ENCODE measurements around the gene TOMM20L.

Gene TOMM20L

GRCh38 chr14:58395812-58396788 is at the start of gene TOMM20L:
Gene TOMM20L, plus strand, starts transcription at chr14:58395930. Its CDS starts 28 bp downstream, at chr14:58395958.
- TF ChIP-seq GATA3 (IDR thresholded peaks at IDR 0.05; ENCODE audit: low read depth, low read length) (no peak), GATA2 (IDR thresholded peaks at IDR 0.05; ENCODE audit: low read depth, low read length) (no peak)

DNA sequence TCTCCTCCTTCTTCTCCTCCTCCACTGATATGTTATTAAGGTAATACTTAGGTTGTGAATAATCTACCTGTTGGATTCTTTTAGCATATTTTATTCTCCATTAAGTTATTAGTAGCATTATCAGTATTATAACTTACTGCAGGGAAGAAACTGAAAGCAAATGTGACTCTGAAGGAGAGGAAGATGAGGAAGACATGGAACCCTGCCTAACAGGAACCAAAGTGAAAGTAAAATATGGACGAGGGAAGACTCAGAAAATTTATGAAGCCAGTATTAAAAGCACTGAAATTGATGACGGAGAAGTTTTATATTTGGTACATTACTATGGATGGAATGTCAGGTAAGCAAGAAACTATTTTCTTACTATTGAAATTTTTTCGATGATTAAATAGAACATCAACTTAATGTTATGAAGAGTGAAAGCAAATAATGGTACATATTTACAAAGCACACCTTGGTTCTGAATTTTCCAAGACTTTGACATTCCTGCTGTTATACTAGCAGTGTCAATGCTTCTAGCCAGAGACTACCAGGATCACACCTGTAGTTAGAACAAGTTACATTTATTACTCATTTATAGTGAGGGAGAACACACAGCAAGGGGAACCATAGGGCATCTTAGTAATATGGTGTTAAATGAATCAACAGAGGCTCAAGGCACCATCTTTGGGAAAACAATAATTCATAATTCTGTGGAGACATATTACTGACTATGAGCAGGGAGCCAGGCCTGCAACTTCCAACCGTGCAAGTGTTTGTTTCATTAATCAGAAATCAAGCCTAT is 42.0 kb upstream of the TOMM20L start:
- TF ChIP-seq GATA2 (IDR thresholded peaks at IDR 0.05; ENCODE audit: low read depth, low read length) (no peak), GATA3 (IDR thresholded peaks at IDR 0.05; ENCODE audit: low read depth, low read length) (no peak)

- TF ChIP-seq GATA3 (IDR thresholded peaks at IDR 0.05; ENCODE audit: low read depth, low read length) (no peak), GATA2 (IDR thresholded peaks at IDR 0.05; ENCODE audit: low read depth, low read length) (no peak)
These were observed 40.9 kb upstream of the TOMM20L start for GRCh38 chr14:58354808-58355207.

GRCh38 chr14:58356268-58356667 is 39.5 kb upstream of the TOMM20L start:
- TF ChIP-seq GATA3 (IDR thresholded peaks at IDR 0.05; ENCODE audit: low read depth, low read length) (no peak), GATA2 (IDR thresholded peaks at IDR 0.05; ENCODE audit: low read depth, low read length) (no peak)

DNA sequence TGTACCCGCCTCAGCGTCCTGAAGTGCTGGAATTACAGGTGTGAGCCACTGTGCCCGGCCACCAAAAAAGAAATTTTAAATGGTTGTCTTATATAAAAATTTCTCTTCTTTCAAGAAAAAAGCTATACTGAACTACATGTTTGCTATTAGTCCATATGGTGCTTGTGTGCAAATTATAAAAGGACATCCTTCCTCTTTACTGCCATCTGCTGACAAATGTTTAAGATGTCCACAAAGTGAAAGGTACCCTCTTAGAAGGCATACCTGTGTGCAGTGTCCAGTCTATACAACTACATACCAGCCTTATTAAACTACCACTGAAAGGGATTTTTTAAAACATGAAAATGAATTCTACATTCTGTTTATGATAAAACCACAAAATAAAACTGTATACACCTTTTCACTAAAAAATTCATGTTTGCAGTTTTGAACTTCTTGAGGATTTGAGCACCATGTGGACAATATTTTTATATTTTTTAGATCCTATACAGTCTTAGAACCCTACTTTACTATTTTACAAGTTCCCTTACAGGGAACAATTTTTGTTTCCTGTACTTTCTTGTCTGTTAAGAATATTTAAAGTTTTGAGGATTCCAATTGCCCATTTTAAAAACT is 32.8 kb upstream of the TOMM20L start:
- TF ChIP-seq GATA3 (IDR thresholded peaks at IDR 0.05; ENCODE audit: low read depth, low read length) (no peak), GATA2 (IDR thresholded peaks at IDR 0.05; ENCODE audit: low read depth, low read length) (no peak)

- no peak for TF ChIP-seq GATA3 (IDR thresholded peaks at IDR 0.05; ENCODE audit: low read depth, low read length)
- no peak for TF ChIP-seq GATA2 (IDR thresholded peaks at IDR 0.05; ENCODE audit: low read depth, low read length)
These were observed 31.4 kb upstream of the TOMM20L start for GRCh38 chr14:58364316-58364715.

DNA sequence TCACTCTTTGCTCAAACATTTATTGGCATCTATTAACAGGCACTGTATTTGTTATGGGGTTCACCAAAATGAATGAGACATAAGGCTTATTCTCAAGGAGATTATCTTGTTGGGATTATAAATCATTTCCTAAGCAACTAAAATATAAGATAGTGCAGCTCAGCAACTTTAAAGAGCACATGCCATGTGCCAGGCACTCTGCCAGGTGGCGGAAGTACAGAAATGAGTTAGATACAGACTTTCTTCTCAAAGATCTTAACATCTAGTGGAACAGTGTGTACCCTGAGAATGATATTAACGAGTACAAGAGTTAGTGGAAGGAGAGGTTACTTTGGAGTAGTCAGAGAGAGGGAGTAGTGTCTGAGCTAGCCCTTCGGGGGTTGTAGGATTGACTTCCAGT is 28.4 kb upstream of the TOMM20L start:
- no peak for TF ChIP-seq GATA2 (IDR thresholded peaks at IDR 0.05; ENCODE audit: low read depth, low read length)
- no peak for TF ChIP-seq GATA3 (IDR thresholded peaks at IDR 0.05; ENCODE audit: low read depth, low read length)

DNA sequence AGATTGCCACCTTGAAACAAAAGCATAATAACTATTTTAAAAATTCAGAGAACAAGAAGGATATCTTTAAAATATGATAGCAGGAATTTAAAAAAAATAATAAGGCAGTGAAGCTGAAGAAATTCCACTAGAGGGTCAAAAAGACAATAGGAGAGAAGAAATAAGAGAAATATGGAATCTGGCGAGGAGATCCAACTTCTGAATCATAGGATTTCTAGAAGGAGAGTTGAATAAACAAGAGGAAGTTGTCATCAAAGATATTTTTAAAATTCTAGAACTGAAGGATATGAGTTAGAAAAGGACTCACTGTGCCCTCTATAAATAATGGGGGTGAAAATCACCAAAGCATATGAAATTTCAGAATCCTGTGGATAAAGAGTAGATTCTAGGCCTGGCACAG is 26.8 kb upstream of the TOMM20L start:
- no peak for TF ChIP-seq GATA3 (IDR thresholded peaks at IDR 0.05; ENCODE audit: low read depth, low read length)
- no peak for TF ChIP-seq GATA2 (IDR thresholded peaks at IDR 0.05; ENCODE audit: low read depth, low read length)

GRCh38 chr14:58376791-58377190 is 18.9 kb upstream of the TOMM20L start:
- no peak for TF ChIP-seq GATA2 (IDR thresholded peaks at IDR 0.05; ENCODE audit: low read depth, low read length)
- no peak for TF ChIP-seq GATA3 (IDR thresholded peaks at IDR 0.05; ENCODE audit: low read depth, low read length)

GRCh38 chr14:58390830-58391229 is 4.9 kb upstream of the TOMM20L start:
- TF ChIP-seq GATA3 (IDR thresholded peaks at IDR 0.05; ENCODE audit: low read depth, low read length) (no peak), GATA2 (IDR thresholded peaks at IDR 0.05; ENCODE audit: low read depth, low read length) (no peak)

GRCh38 chr14:58395562-58395811 is 243 bp upstream of the TOMM20L start:
- TF ChIP-seq GATA3 (IDR thresholded peaks at IDR 0.05; ENCODE audit: low read depth, low read length) (no peak), GATA2 (IDR thresholded peaks at IDR 0.05; ENCODE audit: low read depth, low read length) (no peak)

GRCh38 chr14:58397156-58397555 is 1.4 kb downstream of the TOMM20L start:
- TF ChIP-seq GATA2 (IDR thresholded peaks at IDR 0.05; ENCODE audit: low read depth, low read length) (no peak), GATA3 (IDR thresholded peaks at IDR 0.05; ENCODE audit: low read depth, low read length) (no peak)

DNA sequence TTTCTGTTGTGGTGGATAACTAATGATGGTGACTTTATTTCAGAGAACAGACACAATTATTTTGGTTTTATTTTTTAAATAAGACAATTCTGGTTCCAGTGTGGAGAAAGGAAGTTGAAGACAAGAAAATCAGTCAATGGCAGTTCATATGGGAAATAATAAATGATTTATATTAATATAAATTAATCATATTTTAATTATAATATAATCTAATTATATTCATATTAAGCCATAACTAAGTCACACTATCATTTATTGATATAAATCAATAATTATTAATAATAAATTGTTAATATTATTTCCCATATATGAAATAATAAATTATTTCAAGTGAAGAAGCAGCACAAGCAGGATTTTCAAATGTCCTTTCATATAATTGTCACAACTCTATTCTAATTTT is 2.8 kb downstream of the TOMM20L start:
- no peak for TF ChIP-seq GATA2 (IDR thresholded peaks at IDR 0.05; ENCODE audit: low read depth, low read length)
- no peak for TF ChIP-seq GATA3 (IDR thresholded peaks at IDR 0.05; ENCODE audit: low read depth, low read length)

DNA sequence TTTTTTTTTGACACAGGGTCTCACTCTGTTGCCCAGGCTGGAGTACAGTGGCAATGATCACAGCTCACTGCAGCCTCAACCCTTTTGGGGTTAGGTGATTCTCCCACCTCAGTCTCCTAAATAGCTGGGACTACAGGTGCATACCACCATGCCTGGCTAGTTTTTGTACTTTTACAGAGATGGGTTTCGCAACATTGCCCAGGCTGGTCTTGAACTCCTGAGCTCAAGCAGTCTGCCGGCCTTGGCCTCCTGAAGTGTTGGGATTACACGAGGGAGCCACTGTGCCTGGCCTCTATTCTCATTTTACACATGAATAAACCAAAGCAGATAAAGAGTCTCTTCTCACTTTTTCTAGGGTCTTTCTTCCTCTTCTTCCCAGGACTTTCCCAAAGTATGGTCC is 3.2 kb downstream of the TOMM20L start:
- no peak for TF ChIP-seq GATA3 (IDR thresholded peaks at IDR 0.05; ENCODE audit: low read depth, low read length)
